ENCODE results near the gene PDRG1. TPM values are rescaled to one million over a fixed set of nuclear protein-coding genes. Genes with fewer than 3 reads are reported as not detected.

The PDRG1 gene
- total and polyA plus RNA-seq, 8 donors = 3.6 to 12.0 (median 5.6) TPM

- Histone ChIP-seq H3K27me3 (no peaks in the 10 kb centered on the region), H3K4me1 (no peaks in the 10 kb centered on the region), H3K27ac (no peak overlapping the region), H3K4me3 (no peak overlapping the region), H3K9me3 (no peaks in the 10 kb centered on the region), H3K36me3 (no peaks in the 10 kb centered on the region)
- WGBS, 2 donors = 60 to 81% methylated on average over 2 of the region's 2 CpGs
- DNase-seq = no peak
- intact Hi-C loops (cut with DNase I) = no loop called here
- FAIRE-seq = no peak
- TF ChIP-seq CTCF (IDR thresholded peaks at IDR 0.05) = no peak
- ATAC-seq = no peak
Observed at GRCh38 chr20:31974296-31974695, 22.4 kb upstream of the PDRG1 start.

- no peaks in the 10 kb centered on the region for H3K4me1 ChIP-seq
- no peak for FAIRE-seq
- 21% methylated on average over 4 of the region's 4 CpGs for WGBS, 2 donors
- no peak overlapping the region for H3K27ac ChIP-seq
- no peaks in the 10 kb centered on the region for H3K36me3 ChIP-seq
- no peak for ATAC-seq
- intact Hi-C loops (cut with DNase I) = no loop called here
- no peaks in the 10 kb centered on the region for H3K9me3 ChIP-seq
- DNase-seq = no peak
- no peak for TF ChIP-seq CTCF (IDR thresholded peaks at IDR 0.05)
- peaks cover 0 to 5% (median 2%) of the 10 kb centered on the region in 4 donors for H3K27me3 ChIP-seq
- no peak overlapping the region for H3K4me3 ChIP-seq
Observed at GRCh38 chr20:31972471-31973021, 20.7 kb upstream of the PDRG1 start.

- intact Hi-C loops (cut with DNase I) = no loop called here
Observed at GRCh38 chr20:31969991-31970390, 18.1 kb upstream of the PDRG1 start.

GRCh38 chr20:31968291-31969126 is 16.7 kb upstream of the PDRG1 start:
- H3K27me3 ChIP-seq = peaks cover 0 to 11% (median 2%) of the 10 kb centered on the region in 4 donors
- no peak for TF ChIP-seq CTCF (IDR thresholded peaks at IDR 0.05)
- WGBS, 2 donors = 3% methylated on average over 30 to 57 of the region's 57 CpGs
- intact Hi-C loops (cut with DNase I) = no loop called here
- ATAC-seq (peak; percentile 94 to 100 (median 96)), FAIRE-seq (no peak), DNase-seq (peak; percentile 45 to 92 (median 78))
- no peaks in the 10 kb centered on the region for H3K9me3 ChIP-seq
- H3K36me3 ChIP-seq = no peaks in the 10 kb centered on the region
- H3K4me1 ChIP-seq = no peaks in the 10 kb centered on the region
- H3K27ac ChIP-seq = no peak overlapping the region
- peak overlapping the region in 1 of 4 donors; percentile 22 for H3K4me3 ChIP-seq

More at GRCh38 chr20:31969991-31970390, 18.1 kb upstream of the PDRG1 start:
- Histone ChIP-seq H3K4me1 (no peaks in the 10 kb centered on the region), H3K9me3 (no peaks in the 10 kb centered on the region), H3K27me3 (peaks cover 0 to 11% (median 2%) of the 10 kb centered on the region in 4 donors), H3K4me3 (no peak overlapping the region), H3K36me3 (no peaks in the 10 kb centered on the region), H3K27ac (no peak overlapping the region)
- ATAC-seq (no peak), DNase-seq (no peak), FAIRE-seq (no peak)
- no peak for TF ChIP-seq CTCF (IDR thresholded peaks at IDR 0.05)
- 39 to 49% methylated on average over 5 of the region's 5 CpGs for WGBS, 2 donors

Measured in pancreas (tissue), 10 donors.